GM19452 (cell line): ENCODE data around the gene PTGER3.
"Not testable (repeated sequence)": the region's sequence is repeated elsewhere in the genome, so short reads cannot be mapped to it uniquely, and the experiment has no call there.

Experiments
- ATAC-seq: cut with Tn5 transposase; IDR thresholded peaks from one replicate; pipeline ENCODE4 v1.9.1; 2021; ENCODE audit not compliant: unreplicated experiment

PTGER3 gene

DNA sequence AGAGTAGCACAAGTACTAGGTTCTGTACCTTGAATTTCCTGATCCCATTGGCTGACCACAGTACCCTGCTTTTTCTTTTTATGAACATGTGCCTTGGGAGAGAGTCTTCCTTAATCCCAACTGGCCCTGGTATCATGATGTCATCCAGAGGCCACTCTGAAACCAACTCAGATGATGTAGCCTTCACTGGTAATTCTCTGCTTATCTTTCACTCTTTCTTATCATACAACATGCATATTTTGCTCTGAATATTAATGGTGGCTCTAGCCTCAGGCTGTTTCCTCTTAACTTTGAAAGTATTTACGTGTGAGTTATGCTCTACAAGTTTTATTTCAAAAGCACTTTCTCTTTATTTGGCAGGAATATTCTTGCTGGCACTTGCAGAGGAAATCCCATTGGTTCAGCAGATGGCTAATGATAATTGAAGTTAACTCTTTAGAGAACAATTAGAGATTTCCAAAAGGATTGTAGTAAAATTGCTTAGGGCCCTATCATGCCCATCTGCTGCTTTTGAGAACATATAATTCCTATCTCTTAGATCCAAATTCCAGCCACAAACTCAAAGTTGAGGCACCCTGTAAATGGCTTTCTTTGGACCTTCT lies 86.1 kb downstream of the PTGER3 start:
- ATAC-seq = no peak

DNA sequence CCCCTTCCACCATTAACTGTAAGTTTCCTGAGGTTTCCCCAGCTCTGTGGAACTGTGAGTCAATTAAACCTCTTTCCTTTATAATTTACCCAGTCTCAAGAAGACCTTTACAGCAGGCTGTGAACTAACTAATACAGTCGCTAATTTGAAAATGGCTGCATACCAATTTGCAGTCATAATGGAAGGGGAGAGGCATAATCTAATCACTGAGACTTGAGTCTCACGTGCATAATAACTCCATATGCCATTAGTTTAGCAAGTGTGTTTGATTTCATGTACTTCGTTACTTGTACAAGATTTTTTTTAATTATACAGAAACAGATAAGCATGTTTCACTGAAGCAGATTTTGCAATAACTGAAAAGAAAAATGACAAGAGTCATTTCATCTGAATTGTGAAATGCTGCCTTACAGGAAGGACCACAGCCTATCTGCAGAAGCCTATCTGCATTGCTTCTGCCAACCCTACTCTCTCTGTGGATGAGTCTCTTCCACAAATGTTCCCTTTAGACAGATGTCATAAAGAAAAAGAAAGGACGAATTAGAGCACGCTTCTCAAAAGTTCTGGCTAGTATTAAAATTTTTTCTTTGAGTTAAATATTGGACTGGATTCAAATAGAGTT lies 99.1 kb downstream of the PTGER3 start:
- ATAC-seq = no peak

DNA sequence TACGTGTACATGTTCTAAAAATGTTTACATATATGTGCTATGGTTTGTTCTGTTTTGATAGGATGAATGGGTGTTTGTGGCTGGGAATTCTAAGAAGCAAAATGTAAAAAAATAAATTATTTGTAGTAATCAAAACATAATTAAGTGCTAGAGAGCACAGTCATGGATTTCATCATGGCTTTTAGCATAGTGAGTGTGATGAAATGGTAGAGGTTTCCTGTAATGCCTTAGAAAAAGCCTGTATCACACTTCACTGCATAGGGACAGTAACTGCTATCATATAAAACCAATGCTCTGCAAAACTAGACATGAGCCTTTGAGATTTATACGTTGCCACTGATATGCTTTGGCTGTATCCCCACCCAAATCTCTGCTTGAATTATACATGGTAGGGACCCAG lies 99.8 kb downstream of the PTGER3 start:
- no peak for ATAC-seq

DNA sequence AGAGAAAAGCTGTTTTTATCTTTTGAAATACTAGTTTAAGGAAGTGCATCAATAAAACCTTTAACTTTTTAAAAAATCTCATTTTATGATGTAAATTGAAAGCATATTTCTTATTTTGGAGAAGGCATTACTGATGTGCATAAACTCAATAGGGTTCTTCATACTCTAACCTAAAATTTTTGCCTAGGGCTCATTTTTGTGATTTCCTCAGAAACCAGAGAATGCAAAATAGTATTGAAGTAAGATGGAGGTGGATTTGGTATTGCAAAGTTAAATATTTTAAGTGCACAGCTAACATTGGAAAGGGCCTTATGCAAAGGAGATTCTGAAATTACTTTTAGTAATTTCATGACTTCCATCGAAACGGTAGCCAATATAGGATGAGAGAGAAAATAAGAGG lies 101.9 kb downstream of the PTGER3 start:
- no peak for ATAC-seq

- no peak for ATAC-seq
These were observed 102.4 kb downstream of the PTGER3 start for GRCh38 chr1:70945251-70945650.

DNA sequence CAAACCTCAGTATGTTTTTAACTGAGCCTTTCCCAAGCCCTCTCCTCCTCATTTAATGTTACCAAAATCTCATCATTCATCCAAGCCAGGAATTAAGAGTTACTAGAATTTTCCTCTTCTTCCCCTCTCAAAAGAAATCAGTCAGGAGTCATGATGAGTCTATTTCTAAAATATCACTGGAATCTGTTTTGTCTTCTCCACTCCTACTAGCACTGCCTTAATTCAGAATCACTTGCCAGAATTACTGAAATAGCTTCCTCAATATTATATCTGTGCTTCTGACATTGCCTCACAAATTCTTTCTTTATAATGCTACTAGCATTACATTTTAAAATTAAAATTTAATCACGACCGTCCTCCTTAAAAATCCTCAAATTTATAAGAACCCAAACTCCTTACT lies 106.1 kb downstream of the PTGER3 start:
- no peak for ATAC-seq

- not testable (repeated sequence) for ATAC-seq
These were observed 107.2 kb downstream of the PTGER3 start for GRCh38 chr1:70940398-70940797.

DNA sequence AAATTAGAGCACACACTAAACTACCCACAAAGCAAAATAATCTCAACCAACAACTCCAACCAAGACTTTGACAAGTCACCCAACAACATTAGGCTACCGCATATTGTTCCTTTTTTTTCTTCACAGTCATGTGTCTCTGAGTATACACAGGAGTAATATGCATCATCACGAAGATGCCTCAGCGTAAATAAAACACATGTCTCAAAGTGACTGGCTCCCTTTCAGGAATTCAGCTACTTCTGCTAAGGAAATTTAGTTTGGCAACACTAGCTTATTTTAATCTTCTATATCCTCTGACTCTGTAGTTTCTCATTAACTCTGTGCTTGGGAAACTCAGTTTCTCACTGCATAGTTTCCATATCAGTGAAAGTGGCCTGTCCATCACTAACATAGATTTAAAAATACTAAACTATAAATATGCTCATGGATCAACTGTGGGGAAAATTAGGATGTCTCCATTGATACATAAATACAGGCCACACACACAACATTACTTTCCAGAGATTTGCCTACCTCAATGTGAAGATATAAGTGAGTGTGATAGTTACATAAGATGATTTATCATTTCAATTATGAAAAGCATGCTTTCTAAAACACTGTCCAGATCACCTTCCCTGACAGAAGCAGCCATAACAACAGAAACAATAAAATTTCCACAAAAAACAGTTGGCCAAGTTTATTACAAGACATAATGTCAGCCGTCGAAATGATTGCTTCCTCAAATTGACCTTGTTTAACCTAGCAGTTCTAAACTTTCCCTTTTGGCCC lies 113.2 kb downstream of the PTGER3 start:
- no peak for ATAC-seq

- no peak for ATAC-seq
These were observed 117.6 kb downstream of the PTGER3 start for GRCh38 chr1:70930062-70930461.

DNA sequence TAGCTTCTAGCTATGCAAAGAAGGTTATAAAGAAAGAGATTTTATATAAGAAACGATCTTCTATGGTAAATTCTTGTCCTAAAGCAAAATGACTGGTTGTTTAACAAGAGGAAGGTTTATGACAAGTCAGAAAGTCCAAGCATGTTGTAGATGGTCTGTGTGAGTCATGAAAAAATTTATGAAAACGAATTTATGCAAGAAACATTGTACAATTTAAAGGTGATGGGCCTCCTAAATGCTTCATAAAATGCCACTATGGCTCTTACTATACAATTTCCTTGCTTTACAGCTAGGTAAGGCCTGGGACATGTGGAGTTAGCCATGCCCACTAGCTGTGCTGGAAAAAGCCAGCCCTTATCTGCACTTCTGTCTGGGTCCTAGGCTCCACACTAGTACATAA lies 125.4 kb downstream of the PTGER3 start:
- no peak for ATAC-seq
